Loucy (cell line): Measurements from ENCODE around the gene NBEA.

Experiments used
- H2AFZ ChIP-seq: fragments of 200-600 bp; sonication (generic); 2 replicates; pipeline ENCODE4 v1.6.0; 2016; ENCODE audit warnings: antibody characterized with exemption, mild to moderate bottlenecking, low read length, moderate library complexity
- H3F3A ChIP-seq: fragments of 200-600 bp; 2 replicates; pipeline ENCODE4 v1.6.0; 2016; ENCODE audit warnings: antibody characterized with exemption, low read depth, mild to moderate bottlenecking
- H3K27me3 ChIP-seq: fragments of 200-600 bp; sonication (generic); 2 replicates; pipeline ENCODE4 v1.6.1; 2014; ENCODE audit warnings: low read length, mild to moderate bottlenecking; ENCODE audit not compliant: insufficient read depth, poor library complexity, severe bottlenecking
- H3K36me3 ChIP-seq: fragments of 200-600 bp; sonication (generic); 2 replicates; pipeline ENCODE4 v1.6.1; 2016; ENCODE audit warnings: low read length; ENCODE audit not compliant: insufficient read depth
- H3K4me1 ChIP-seq: fragments of 200-600 bp; sonication (generic); 2 replicates; pipeline ENCODE4 v1.5.1; 2014; ENCODE audit warnings: low read length, mild to moderate bottlenecking; ENCODE audit not compliant: insufficient read depth, poor library complexity, severe bottlenecking
- H3K4me2 ChIP-seq: fragments of 200-600 bp; sonication (generic); 2 replicates; pipeline ENCODE4 v1.6.0; 2014; ENCODE audit warnings: antibody characterized with exemption, low read length, low read depth, mild to moderate bottlenecking; ENCODE audit not compliant: poor library complexity, severe bottlenecking
- H3K4me3 ChIP-seq: fragments of 200-600 bp; sonication (generic); 2 replicates; pipeline ENCODE4 v1.5.1; 2014; ENCODE audit warnings: low read length, mild to moderate bottlenecking, mixed read lengths; ENCODE audit not compliant: poor library complexity, severe bottlenecking
- H3K79me2 ChIP-seq: fragments of 200-600 bp; sonication (generic); 2 replicates; pipeline ENCODE4 v1.6.1; 2014; ENCODE audit warnings: low read length; ENCODE audit not compliant: insufficient read depth
- H3K9ac ChIP-seq: fragments of 200-600 bp; sonication (generic); 2 replicates; pipeline ENCODE4 v1.6.0; 2014; ENCODE audit warnings: mild to moderate bottlenecking, low read depth, low read length, moderate library complexity; ENCODE audit not compliant: poor library complexity, severe bottlenecking
- H3K9me2 ChIP-seq: fragments of 200-600 bp; sonication (generic); replicated peaks from 2 replicates; pipeline ENCODE4 v1.6.1; 2016; ENCODE audit warnings: low read depth, low read length, mixed read lengths
- H3K9me3 ChIP-seq: fragments of 200-600 bp; sonication (generic); 2 replicates; pipeline ENCODE4 v1.6.1; 2014; ENCODE audit warnings: mild to moderate bottlenecking, antibody characterized with exemption, low read length, low read depth; ENCODE audit not compliant: insufficient read depth
- H4K20me1 ChIP-seq: fragments of 200-600 bp; sonication (generic); 2 replicates; pipeline ENCODE4 v1.6.0; 2014; ENCODE audit warnings: antibody characterized with exemption, low read length, mild to moderate bottlenecking; ENCODE audit not compliant: insufficient read depth, poor library complexity, severe bottlenecking
- EZH2phosphoT487 ChIP-seq: fragments of 200-600 bp; IDR thresholded peaks from 2 replicates; pipeline ENCODE4 v1.6.1; 2018; ENCODE audit warnings: antibody characterized with exemption, mild to moderate bottlenecking, moderate library complexity, borderline replicate concordance
- TF ChIP-seq, protein P1 (sequence below): fragments of 200-600 bp; sonication (generic); conservative IDR thresholded peaks from 2 replicates; pipeline ENCODE4 v1.5.1; 2014; ENCODE audit warnings: mild to moderate bottlenecking, antibody characterized with exemption, low read length

The NBEA gene

DNA sequence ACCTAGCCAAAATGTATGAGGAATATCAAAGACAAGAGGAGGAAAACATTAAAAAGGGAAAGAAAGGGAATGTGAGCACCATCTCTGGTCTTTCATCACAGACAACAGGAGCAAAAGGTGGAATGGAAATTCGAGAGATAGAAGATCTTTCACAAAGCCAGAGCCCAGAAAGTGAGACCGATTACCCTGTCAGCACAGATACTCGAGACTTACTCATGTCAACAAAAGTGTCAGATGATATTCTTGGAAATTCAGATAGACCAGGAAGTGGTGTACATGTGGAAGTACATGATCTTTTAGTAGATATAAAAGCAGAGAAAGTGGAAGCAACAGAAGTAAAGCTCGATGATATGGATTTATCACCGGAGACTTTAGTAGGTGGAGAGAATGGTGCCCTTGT lies 217.0 kb downstream of the NBEA start:
- H3K4me3 ChIP-seq = no peak overlapping the region
- H3K79me2 ChIP-seq = no peaks in the 10 kb centered on the region
- H3K36me3 ChIP-seq = no peaks in the 10 kb centered on the region
- H3K9me3 ChIP-seq = no peaks in the 10 kb centered on the region
- H3K9ac ChIP-seq = no peak overlapping the region
- H3K4me2 ChIP-seq = no peak overlapping the region
- no peaks in the 10 kb centered on the region for H3K27me3 ChIP-seq
- H4K20me1 ChIP-seq = no peaks in the 10 kb centered on the region
- H2AFZ ChIP-seq = no peak overlapping the region
- no peaks in the 10 kb centered on the region for H3K9me2 ChIP-seq
- H3F3A ChIP-seq = no peaks in the 10 kb centered on the region
- TF ChIP-seq, protein P1, sequence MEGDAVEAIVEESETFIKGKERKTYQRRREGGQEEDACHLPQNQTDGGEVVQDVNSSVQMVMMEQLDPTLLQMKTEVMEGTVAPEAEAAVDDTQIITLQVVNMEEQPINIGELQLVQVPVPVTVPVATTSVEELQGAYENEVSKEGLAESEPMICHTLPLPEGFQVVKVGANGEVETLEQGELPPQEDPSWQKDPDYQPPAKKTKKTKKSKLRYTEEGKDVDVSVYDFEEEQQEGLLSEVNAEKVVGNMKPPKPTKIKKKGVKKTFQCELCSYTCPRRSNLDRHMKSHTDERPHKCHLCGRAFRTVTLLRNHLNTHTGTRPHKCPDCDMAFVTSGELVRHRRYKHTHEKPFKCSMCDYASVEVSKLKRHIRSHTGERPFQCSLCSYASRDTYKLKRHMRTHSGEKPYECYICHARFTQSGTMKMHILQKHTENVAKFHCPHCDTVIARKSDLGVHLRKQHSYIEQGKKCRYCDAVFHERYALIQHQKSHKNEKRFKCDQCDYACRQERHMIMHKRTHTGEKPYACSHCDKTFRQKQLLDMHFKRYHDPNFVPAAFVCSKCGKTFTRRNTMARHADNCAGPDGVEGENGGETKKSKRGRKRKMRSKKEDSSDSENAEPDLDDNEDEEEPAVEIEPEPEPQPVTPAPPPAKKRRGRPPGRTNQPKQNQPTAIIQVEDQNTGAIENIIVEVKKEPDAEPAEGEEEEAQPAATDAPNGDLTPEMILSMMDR = no peak
- no peak for TF ChIP-seq EZH2phosphoT487
- peaks cover 3% of the 10 kb centered on the region for H3K4me1 ChIP-seq

DNA sequence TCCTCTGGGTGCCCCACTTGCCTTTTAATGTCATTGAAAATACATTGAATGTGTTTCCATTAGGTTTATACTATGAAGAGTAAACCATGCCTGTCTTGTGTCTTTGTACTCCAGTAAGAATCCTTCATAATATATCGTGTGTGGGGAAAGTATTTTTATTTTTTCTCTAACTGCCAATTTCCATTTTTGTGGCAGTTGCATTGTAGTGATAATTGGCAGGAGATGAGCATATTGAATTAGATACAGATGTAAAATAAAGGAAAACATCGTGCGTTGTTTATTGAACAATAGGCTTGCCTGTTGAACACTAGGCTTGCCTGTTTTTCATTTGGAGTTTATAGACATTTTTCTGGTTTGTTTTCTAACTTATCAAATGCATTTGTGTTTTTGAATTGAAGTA lies 218.8 kb downstream of the NBEA start:
- Histone ChIP-seq H3K4me1 (peaks cover 3% of the 10 kb centered on the region), H3K9ac (no peak overlapping the region), H3K36me3 (no peaks in the 10 kb centered on the region), H3F3A (no peaks in the 10 kb centered on the region), H3K4me2 (no peak overlapping the region), H3K9me3 (no peaks in the 10 kb centered on the region), H3K9me2 (no peaks in the 10 kb centered on the region), H3K4me3 (no peak overlapping the region), H2AFZ (no peak overlapping the region), H3K27me3 (no peaks in the 10 kb centered on the region), H4K20me1 (no peaks in the 10 kb centered on the region), H3K79me2 (no peaks in the 10 kb centered on the region)
- TF ChIP-seq EZH2phosphoT487 = no peak
- TF ChIP-seq, protein P1 = no peak

DNA sequence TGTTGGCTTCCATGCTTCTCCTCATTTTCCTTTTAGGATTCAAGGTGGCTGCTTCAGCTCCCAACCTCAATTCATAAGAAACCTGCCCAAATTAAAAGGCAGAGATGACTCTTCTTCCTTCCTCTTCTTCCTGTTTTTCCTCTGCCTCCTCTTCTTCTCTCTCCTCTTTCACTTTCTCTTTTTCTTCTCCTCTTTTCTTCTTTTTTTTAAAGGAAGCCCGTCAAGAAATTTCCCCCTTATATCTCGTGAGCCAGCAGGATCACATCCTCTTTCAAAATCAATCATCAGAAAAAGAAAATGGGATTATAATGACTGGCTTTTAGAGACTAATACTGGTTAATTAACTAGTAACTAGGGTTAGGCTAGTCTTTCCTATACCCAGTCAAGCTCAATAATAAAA lies 220.3 kb downstream of the NBEA start:
- peak overlapping the region; percentile 17 for H3K4me2 ChIP-seq
- H3K27me3 ChIP-seq = no peaks in the 10 kb centered on the region
- no peaks in the 10 kb centered on the region for H3K9me3 ChIP-seq
- H4K20me1 ChIP-seq = no peaks in the 10 kb centered on the region
- no peak overlapping the region for H2AFZ ChIP-seq
- H3K36me3 ChIP-seq = no peaks in the 10 kb centered on the region
- TF ChIP-seq, protein P1 = no peak
- TF ChIP-seq EZH2phosphoT487 = no peak
- H3K9ac ChIP-seq = no peak overlapping the region
- H3F3A ChIP-seq = no peaks in the 10 kb centered on the region
- H3K4me3 ChIP-seq = no peak overlapping the region
- H3K9me2 ChIP-seq = no peaks in the 10 kb centered on the region
- H3K4me1 ChIP-seq = peaks cover 3% of the 10 kb centered on the region
- H3K79me2 ChIP-seq = no peaks in the 10 kb centered on the region
